CD4-positive, alpha-beta T cell treated with Interleukin-2 at 100 ng/mL for 4 hours (primary cell): ENCODE measurements around the gene SAP30.

Experiments
- DNase-seq: peaks from one replicate; pipeline ENCODE4 v3.0.0-alpha.2; 2020; ENCODE audit warnings: low spot score

SAP30 gene, protein sequence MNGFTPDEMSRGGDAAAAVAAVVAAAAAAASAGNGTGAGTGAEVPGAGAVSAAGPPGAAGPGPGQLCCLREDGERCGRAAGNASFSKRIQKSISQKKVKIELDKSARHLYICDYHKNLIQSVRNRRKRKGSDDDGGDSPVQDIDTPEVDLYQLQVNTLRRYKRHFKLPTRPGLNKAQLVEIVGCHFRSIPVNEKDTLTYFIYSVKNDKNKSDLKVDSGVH

DNA sequence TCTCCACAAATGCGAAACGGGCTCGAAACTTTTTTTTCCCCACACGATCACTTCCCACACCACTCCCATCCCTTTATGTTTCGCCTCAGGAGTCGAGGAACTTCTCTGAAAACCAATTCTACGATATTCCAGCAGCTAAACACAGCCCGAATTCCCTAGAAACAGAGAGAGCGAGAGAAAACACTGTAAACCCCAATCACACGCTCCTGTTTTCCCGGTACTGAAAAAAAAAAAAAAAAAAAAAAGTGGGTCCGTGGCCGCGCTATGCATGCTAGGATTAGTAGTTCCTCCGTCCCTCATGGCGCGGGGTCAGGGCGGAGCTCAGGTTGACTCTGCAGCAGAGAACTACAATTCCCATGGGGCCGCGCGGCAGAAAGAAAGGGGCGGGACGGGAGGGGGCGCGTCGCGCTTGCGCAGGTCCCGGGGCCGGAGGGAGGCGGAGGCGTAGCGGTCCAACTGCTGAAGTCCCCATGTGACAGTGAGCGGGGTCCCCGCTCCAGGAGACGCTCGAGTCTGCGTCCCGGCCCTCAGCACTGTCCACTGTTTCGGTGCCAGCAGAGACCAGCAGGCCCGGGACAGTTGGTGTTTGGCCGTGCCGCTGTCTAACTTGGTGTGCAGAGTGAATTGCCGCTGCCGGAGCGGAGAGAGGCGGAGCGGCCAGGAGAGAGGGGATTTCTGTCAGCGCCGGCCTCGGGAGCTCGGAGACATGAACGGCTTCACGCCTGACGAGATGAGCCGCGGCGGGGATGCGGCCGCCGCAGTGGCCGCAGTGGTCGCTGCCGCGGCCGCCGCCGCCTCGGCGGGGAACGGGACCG is at the start of gene SAP30:
Gene SAP30, plus strand, starts transcription at position 478 of the 815 bp plus-strand sequence. Its CDS starts 229 bp downstream, at position 707.
- DNase-seq = peak; percentile 97

DNA sequence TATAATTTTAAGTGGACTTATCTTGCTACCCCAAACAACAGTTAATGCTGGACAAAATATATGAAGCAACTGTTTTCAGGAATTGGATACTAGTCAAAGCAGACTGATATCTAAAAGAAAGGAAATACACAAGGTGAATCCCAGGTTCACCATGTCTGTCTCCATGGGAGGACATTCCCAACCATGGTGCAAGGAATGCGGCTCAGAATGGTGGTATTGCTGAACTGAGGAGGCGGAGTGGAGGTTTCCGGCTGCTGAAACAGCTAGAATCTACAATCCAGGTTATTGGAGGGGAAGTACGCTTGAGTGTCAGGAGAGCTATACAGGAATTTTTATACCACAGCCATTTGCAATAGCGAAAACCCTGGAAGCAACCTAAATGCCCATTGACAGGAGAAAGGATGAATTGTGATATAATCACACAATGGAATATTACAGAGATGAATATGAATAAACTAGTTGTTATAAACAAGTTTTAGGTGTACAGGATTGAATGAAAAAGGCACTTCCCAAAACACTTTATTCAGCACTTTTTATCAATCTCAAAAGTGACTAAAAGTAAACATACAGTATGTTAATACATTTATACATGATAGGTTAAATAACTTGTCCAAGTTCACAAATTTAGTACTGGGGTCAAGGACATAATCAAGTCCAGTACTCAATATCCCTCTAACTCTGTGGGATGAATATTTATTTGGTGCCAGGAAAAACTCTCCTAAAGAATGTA is 45.6 kb upstream of the SAP30 start:
- DNase-seq = no peak

DNA sequence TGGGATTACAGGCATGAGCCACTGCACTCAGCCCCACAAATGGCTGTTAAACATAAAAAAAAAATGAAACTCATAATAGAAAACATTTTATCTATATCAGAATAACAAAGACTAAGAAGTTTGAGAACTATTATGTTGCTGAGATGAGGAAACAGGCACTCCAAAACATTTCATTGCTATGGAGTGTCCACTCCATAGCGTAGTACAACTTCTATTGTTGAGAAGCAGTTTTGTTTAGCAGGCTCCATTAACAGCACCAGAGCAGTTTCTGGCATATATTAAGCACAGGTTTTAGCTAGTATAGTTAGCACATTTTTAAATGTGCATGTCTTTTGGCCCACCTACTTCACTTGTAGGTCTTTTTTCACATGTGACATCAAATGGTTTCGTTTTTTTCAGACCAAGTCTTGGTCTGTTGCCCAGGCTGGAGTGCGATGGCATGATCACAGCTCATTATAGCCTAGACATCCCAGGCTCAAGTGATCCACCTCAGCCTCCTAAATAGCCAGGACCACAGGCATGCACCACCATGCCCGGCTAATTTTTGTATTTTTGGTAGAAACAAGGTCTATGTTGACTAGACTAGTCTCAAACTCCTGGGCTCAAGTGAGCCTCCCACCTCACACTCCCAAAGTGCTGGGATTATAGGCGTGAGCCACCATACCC is 42.4 kb upstream of the SAP30 start:
- DNase-seq = no peak

DNA sequence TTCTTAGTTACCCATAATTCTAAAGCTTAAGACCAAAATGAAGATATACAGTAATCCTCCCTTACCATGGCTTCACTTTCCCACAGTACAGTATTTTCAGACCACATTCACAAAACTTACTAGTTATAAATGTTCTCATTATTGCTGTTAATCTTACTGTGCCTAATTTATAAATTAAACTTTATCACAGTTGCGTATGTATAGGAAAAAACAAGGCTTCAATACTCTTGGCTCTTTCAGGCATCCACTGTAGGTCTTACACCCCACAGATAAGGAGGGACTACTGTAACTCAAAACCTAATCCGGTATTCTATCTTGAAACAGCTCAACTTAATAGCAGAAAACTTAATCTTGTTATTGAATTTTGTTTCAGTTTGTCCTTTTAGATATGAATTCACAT is 40.2 kb upstream of the SAP30 start:
- DNase-seq = no peak

DNA sequence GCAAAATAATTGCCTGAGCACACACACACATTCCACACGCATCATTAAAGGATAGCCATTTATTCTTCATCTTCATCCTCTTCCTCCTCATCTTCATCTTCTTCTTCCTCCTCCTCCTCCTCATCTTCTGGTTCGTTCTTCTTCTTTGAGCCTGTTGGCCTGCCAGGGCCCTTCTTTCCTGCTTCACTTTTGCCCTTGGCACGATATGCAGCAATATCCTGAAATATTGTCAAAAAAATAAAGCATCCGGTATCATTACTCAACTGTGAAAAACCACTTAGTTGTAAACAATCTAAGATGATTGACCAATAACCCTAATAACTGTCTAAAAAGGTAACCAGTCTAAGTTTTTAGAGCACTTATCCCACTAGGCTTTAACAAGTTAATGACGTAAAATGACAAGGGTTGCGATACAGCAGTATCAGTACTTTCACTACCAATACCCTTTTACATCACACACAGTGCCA is 38.7 kb upstream of the SAP30 start:
- peak; percentile 13 for DNase-seq

DNA sequence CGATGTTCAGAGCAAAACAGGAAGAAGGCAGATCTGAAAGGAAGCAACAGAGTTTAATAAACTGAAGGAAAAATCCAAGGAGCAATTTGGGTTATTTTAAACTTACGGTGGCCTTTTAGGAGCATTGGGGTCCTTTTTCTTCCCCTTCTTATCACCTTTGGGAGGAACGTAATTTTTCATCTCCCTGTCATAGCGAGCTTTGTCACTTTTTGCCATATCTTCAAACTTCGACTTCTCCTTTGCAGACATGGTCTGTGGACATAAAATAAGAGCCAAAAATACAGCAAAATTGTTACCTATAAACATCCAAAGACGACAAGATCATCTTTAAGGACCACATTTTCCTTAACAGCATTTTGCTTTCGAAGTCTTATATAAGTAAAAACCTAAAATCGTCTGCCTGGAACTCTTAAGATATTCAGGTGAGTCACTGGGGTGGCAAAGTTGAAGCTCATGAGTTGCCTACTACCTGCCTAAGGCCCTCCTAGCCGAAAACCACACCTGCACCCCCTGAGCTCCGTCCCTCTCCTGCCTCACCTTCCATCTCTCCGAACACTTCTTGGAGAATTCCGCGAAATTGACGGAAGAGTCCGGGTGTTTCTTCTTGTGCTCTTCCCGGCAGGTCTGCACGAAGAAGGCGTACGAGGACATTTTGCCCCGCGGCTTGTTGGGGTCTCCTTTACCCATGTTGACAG is 37.6 kb upstream of the SAP30 start:
- peak; percentile 52 for DNase-seq

DNA sequence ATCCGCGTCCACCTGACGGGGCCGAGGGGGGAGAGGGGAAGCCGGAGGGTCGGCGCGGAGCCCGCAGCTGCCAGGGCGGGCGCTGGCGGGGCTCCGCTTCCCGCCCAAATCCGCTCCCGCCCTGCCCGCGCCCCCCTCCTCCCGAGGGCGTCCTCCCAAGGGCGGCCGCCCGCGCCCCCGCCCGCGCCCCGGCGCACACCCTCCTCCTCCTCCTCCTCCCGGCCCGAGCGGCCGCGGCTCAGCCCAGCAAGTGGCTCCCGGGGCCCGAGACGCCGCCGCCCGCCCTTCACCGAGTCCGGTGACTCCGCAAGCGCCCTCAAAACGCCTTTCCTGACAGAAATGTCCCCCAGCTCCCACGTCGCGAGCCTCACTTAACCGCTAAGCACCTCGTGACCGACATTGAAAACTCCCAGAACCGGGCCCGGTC is 37.1 kb upstream of the SAP30 start:
- DNase-seq = peak; percentile 37

DNA sequence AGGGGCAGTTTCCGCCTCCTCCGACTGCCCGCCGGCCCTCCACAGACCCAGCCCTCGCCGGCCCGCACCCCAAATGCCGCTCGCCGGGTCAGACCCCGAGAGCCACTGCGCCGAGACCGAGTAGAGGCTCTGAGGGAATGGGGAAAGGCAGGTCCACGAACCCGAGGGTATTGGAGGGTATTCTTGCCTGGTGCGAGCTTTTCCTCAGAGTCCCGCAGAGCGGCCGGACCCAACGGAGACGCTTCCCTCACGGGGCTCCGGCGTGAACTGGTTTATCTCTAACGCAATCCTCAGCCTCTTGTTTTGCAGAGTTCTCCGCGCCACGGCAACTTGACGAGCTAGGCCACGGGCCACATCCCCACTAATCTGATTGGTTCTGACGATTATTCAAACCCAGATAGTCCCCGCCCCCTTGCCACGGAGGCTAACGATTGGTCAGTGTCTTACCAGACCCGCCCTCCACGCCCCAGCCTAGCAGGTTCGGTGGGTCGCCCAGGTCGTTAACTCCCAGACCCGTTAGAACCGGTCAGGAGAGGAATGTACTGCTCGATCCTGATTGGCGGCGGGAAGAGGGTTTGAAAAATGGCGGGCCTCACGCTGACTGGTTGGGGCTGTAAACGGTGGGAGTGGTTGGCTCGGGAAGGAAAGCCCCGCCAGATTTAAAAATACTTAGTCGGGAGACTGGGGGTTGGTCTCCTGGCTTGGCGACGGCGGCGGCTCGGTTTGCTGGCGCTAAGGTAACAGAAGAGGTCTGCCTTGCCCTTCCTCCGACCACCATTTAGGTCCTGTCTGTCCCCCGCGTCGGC is 36.5 kb upstream of the SAP30 start, which contains the start of gene HMGB2:
Gene HMGB2, minus strand, starts transcription at position 274 of the 806 bp plus-strand sequence. CDS start 709 bp downstream, outside the sequence.
- peak; percentile 100 for DNase-seq

DNA sequence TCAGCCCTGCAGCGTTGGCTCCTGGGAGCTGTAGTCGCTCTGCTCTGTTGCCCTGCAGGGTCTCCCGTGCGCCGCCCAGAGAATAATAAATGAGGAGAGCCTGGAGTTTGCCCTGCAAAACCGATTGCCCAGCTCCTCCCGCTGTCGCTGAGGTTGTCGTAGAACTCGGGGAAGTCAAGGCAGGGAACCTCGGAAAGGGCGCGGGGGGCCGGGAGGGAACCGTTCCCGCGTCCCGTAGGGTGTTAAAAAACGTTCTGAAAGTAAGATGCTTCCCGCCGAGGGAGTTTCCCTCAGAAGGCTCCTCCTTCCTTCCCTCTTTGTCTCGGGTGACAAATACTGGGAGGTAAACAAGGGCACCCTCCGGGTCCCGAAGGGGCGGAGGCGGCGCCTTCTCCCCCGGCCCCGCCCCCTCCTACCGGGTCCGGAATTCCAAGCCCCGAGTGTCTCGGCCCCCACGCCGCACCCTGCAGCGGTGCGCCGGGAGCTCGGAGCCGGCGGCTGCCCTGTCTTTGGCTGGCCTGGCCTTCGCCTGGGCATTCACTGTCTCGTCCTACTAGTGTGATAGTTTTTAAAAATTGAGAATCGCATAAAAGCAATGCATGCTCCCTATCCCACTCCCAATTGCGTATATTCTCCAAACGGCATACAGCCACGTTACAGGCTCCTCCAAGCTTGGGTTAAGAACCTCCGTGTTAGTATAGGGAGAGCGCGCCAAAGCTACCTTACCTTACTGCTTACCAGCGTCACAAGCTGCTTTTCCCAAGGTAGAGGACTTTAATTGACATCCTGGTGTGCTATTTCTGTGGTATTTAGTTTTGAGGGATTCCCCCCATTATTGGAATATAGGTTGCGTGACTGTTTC is 35.6 kb upstream of the SAP30 start:
- peak; percentile 29 for DNase-seq

DNA sequence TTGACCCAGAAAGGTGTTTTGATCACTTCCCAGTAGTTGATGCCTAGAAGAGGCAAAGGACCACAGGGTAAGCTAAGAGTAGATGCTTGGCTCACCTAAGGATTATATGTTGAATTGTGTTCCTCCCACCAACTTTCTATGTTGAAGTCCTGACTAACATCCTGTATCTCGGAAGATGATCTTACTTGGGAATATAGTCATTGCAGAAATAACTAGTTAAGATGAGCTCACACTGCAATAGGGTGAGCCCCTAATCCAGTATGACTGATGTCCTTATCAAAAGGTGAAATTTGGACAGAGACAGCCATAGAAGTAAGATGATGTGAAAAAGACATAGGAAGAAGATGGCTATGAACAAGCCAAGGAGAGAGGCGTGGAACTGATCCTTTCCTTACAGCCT is 33.3 kb upstream of the SAP30 start:
- no peak for DNase-seq

DNA sequence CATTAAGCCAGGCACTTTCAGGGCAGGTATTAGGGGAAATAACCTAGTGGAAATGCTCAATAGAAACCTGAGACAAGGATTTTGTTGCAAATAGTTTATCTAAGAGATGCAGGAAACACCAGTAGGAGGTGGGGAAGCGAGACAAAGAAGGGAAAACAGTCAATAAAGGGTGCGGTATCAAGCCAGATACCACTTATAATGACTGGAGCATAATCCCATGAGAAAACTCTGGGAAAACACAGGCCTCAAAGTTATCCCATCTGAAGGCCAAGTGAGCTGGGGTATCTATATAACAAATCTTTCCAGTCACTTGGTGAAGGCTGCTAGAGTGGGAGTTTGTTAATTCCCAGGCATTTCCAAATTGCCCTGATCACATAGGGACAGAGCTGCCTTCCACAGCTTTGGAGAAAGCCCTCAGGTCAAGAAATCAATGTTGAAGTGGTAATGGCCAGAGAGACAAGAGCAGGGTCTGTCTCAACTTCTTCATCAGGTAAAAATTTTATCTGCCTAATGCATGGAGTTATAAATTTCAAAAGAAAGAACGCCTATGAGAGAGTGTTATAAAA is 26.8 kb upstream of the SAP30 start:
- DNase-seq = no peak

DNA sequence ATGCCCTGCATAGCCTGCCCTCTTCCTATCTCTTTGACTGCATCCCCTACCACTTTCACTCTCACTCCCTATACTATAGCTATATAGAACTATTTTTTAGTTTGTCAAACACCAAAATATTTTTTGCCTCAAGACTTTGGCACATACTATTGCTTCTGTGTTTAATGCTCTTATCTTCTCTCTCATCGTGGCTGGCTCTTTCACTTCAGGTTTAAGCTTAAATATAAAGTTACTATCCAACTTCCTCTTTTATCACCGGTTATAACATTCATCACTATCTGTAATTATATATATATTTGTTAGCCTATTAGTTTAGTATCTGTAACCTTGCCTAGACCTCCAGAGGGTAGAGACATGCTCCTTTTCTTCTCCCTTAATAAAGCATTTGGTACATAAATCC is 25.1 kb upstream of the SAP30 start:
- no peak for DNase-seq

DNA sequence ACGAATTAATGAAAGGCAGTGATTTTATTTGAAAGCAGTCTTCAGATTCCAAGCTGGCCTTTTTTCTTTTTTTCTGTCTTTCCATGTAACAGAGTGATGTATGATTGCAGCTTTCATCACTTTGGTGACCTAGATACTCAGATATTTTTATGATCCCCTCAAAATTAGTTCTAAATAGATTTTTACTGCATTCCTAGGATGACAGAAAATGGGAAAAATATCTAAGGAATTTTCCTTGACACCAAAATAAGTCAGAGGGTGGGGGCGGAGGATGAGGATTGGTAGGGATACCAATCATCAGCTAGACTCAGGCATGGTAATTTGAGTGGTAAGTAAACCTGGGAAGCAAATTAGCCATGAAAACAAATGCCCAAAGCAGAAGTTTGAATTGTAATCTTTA is 24.7 kb upstream of the SAP30 start:
- DNase-seq = no peak

DNA sequence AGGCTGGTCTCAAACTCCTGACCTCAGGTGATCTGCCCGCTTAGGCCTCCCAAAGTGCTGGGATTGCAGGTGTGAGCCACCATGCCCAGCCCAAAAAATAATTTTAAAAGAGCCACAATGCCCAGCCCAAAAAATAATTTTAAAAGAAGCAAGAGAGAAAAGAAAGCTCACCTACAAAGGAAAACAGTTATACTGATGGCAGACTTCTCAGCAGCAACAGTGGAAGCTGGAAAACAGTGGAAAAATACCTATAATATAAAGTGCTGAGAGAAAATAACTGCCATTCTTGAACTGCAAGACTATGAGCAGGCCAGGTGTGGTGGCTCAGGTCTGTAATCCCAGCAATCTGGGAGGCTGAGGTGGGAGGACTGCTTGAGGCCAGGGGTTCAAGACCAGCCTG is 23.3 kb upstream of the SAP30 start:
- DNase-seq = no peak

DNA sequence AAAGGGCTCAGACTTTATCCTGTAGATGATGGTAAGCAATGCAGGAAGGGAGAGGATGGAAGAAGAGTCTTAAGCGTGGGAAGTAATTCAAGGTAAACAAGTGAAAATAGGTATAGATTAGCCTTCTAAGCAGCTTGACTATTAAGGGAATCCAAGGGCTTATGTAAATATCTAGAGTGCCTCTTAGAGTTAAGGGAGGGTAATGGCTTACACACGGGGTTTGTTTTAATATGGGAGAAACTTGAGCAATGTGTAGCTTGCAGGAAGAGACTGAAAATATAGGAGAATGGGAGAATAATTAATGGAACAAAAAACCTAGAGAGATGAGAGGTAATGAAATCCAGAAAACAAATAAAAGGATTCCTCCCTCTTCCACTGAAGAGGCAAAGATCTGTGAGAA is 12.8 kb upstream of the SAP30 start:
- DNase-seq = no peak

DNA sequence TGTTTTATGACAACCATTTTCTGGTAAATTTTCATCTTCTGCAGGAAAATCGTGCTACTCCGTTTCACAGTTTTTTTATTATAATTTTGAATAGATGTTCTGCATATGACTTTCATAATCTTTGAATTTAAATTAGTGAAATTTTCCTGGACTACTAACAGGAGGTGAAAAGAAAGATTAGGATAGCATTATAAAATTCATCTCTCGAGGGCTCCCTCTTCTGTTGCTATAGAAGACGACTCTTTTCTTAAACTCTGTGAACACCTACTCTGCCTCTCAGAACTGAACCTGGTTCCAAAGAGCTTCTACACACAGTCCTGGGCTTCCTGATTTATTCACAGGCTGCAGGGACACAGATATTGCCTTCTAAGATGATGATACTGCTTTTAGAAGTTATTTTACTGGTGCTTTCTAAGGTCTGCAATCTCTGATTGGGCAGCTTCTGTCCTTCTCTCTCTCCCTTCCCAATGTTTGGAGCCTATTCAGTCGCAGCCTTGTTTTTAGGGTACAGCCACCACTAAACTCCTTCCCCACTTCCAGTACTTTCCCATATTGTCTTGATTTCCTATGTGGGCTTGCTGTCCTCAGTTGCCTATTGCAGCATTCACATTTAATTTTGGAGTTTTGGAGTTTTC is 10.1 kb upstream of the SAP30 start:
- no peak for DNase-seq

DNA sequence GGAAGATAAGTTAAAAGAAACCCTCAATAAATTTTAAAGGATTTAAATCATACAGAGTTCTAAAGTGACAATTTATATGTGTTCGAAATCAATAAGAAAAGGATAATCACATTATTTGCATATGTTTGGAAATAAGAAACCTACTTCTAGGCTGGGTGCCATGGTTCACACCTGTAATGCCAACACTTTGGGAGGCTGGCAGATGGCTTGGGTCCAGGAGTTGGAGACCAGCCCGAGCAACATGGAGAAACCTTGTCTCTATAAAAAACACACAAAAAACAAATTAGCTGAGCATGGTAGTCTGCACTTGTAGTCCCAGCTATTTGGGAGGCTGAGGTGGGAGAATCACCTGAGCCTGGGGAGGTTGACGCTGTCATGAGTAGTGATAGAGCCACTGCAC is 8.1 kb upstream of the SAP30 start:
- no peak for DNase-seq

DNA sequence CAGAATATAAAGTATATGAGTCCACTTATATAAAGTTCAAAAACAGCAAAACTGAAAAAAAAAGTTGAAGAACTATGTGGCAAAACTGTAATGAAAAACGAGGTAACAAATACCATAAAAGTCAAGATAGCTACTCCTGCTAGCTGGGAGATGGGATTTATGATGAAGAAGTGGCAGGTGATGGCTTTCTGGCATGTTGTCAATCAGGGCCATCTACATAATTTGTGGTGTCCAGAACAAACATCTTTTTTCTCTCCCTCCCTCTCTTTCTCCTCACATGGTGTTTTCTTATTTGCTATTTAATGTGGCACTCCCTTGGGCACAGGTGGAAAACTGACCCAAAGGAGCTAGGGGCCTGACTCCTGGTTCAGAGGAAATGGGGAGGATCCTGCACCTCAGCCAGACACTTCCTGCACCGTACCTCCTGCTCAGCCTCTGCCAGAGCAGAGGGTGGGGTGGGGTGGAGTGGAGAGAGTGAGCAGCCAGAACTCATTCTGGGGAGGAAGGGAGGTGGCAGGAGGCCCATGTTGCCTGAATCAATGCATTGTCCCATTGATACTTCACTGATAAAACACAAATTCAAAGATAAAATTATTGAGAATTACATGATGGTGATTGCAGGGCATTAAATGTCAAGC is 5.3 kb upstream of the SAP30 start:
- peak; percentile 12 for DNase-seq
